ENCODE measurements around the gene KIF12.

Gene KIF12

GRCh38 chr9:114098021-114098935 is 814 bp downstream of the KIF12 start:
- no peak for DNase-seq (ENCODE audit: insufficient read length)
- FAIRE-seq = no peak

GRCh38 chr9:114097613-114098020 is 1.5 kb downstream of the KIF12 start:
- DNase-seq (ENCODE audit: insufficient read length) (no peak), FAIRE-seq (no peak)
- TF ChIP-seq TAF1 (IDR thresholded peaks at IDR 0.05; ENCODE audit: borderline replicate concordance, low read depth, low read length) (no peak), POLR2AphosphoS5 (IDR thresholded peaks at IDR 0.05; ENCODE audit: low read depth, low read length) (no peak), POLR2A (IDR thresholded peaks at IDR 0.05; ENCODE audit: low read depth, low read length) (no peak)

More at GRCh38 chr9:114098021-114098935, 814 bp downstream of the KIF12 start:
- TF ChIP-seq TAF1 (IDR thresholded peaks at IDR 0.05; ENCODE audit: borderline replicate concordance, low read depth, low read length) (no peak), POLR2AphosphoS5 (IDR thresholded peaks at IDR 0.05; ENCODE audit: low read depth, low read length) (no peak)

DNA sequence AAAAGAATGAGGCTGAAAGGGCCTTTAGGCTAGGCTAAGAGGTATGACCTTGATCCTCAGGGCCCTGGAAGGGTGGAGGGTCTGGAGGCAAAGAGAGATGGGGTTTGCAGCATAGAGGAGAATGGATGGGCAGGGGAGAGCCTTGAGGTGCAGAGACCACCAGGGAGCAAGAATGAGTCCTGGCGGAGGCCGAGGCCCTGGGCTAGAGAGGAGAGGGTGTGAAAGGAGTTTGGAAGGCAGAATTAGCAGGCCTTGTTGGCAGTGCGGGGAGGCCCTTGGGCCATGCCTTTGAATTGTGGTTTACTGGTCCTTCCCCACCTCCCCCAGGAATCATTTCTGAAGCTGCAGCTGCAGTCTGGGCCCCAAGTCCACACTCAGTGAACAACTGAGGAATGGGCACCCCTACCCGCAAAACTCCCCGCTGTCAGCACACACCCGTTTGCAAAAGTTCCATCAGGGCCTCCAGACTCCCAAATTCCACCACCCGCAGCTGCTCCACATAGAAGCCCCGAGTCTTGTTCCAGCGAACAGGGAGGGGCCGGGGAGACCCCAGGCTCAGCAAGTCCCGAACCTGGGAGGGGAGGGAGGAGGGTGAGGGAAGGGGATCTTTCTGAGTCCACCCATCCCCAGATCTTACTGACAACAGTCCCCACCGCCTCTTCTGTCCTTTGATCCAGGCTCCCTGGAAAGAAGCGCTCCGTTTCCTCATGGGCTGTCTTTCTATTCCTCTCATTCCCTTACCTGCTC is 2.1 kb downstream of the KIF12 start:
- no peak for TF ChIP-seq TAF1 (IDR thresholded peaks at IDR 0.05; ENCODE audit: borderline replicate concordance, low read depth, low read length)
- TF ChIP-seq POLR2AphosphoS5 (IDR thresholded peaks at IDR 0.05; ENCODE audit: low read depth, low read length) = no peak
- DNase-seq (ENCODE audit: insufficient read length) (no peak), FAIRE-seq (no peak)

- FAIRE-seq (no peak), DNase-seq (ENCODE audit: insufficient read length) (no peak)
- TF ChIP-seq POLR2A (IDR thresholded peaks at IDR 0.05; ENCODE audit: low read depth, low read length) (no peak), POLR2AphosphoS5 (IDR thresholded peaks at IDR 0.05; ENCODE audit: low read depth, low read length) (no peak), TAF1 (IDR thresholded peaks at IDR 0.05; ENCODE audit: borderline replicate concordance, low read depth, low read length) (no peak)
Measured at GRCh38 chr9:114096041-114096511, 3.0 kb downstream of the KIF12 start.

- FAIRE-seq = no peak
- no peak for DNase-seq (ENCODE audit: insufficient read length)
- TF ChIP-seq TAF1 (IDR thresholded peaks at IDR 0.05; ENCODE audit: borderline replicate concordance, low read depth, low read length) (no peak), POLR2A (IDR thresholded peaks at IDR 0.05; ENCODE audit: low read depth, low read length) (no peak)
Measured at GRCh38 chr9:114094971-114095370, 4.1 kb downstream of the KIF12 start.

GRCh38 chr9:114093761-114094505 is 5.2 kb downstream of the KIF12 start:
- DNase-seq (ENCODE audit: insufficient read length) = no peak
- FAIRE-seq = no peak

DNA sequence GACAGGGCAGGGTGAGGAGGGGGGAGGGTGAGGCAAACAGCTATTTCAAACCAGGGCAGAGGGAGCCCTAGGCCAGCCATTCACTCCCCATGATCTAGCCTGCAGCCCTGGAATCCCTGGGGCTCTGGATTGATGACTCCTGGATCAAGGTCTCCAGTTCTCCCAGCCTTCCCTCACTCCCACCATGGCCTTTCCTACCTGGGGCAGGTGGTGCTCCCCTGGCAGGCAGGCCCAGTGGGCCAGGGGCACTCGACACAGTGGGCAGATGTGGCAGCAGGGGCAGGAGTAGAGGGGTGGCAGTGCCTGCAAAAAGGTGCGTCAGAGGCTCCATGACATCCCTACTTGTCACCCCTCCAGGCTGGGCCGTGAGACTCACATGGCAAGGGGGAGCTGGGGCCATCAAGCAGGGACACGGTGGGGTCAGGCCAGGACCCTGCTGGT is 6.0 kb downstream of the KIF12 start:
- FAIRE-seq = no peak
- no peak for DNase-seq (ENCODE audit: insufficient read length)
- TF ChIP-seq POLR2A (IDR thresholded peaks at IDR 0.05; ENCODE audit: low read depth, low read length) (no peak), POLR2AphosphoS5 (IDR thresholded peaks at IDR 0.05; ENCODE audit: low read depth, low read length) (no peak), TAF1 (IDR thresholded peaks at IDR 0.05; ENCODE audit: borderline replicate concordance, low read depth, low read length) (no peak)

More at GRCh38 chr9:114093761-114094505, 5.2 kb downstream of the KIF12 start:
- no peak for TF ChIP-seq POLR2AphosphoS5 (IDR thresholded peaks at IDR 0.05; ENCODE audit: low read depth, low read length)

GRCh38 chr9:114092336-114092735 is 6.8 kb downstream of the KIF12 start:
- no peak for FAIRE-seq
- no peak for TF ChIP-seq POLR2A (IDR thresholded peaks at IDR 0.05; ENCODE audit: low read depth, low read length)
- TF ChIP-seq POLR2AphosphoS5 (IDR thresholded peaks at IDR 0.05; ENCODE audit: low read depth, low read length) = no peak
- TF ChIP-seq TAF1 (IDR thresholded peaks at IDR 0.05; ENCODE audit: borderline replicate concordance, low read depth, low read length) = no peak
- DNase-seq (ENCODE audit: insufficient read length) = no peak

GRCh38 chr9:114091711-114092110 is 7.4 kb downstream of the KIF12 start:
- FAIRE-seq = no peak
- DNase-seq (ENCODE audit: insufficient read length) = no peak
- no peak for TF ChIP-seq POLR2AphosphoS5 (IDR thresholded peaks at IDR 0.05; ENCODE audit: low read depth, low read length)
- no peak for TF ChIP-seq TAF1 (IDR thresholded peaks at IDR 0.05; ENCODE audit: borderline replicate concordance, low read depth, low read length)
- no peak for TF ChIP-seq POLR2A (IDR thresholded peaks at IDR 0.05; ENCODE audit: low read depth, low read length)

DNA sequence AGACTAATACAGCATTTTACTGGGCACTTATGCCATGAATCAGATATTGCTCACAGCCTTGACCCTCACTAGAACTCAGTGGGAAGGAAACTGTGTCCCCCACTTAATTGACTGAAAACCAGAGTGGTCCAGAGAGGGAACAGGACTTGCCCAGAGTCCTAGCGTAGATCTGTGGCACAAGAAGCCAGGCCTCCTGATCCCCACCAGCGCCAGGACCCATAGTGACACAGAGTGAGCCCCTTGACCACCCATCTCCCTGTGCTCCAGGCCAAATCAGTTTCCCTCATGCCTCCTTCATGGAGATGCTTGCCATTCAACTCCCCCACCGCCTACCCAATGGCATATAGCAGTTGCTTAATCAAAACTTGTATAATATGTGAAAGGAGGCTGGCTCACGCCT is 8.3 kb downstream of the KIF12 start:
- FAIRE-seq (no peak), DNase-seq (ENCODE audit: insufficient read length) (no peak)
- TF ChIP-seq TAF1 (IDR thresholded peaks at IDR 0.05; ENCODE audit: borderline replicate concordance, low read depth, low read length) = no peak
- TF ChIP-seq POLR2AphosphoS5 (IDR thresholded peaks at IDR 0.05; ENCODE audit: low read depth, low read length) = no peak
- TF ChIP-seq POLR2A (IDR thresholded peaks at IDR 0.05; ENCODE audit: low read depth, low read length) = no peak

GRCh38 chr9:114089206-114089840 is 9.8 kb downstream of the KIF12 start:
- TF ChIP-seq POLR2AphosphoS5 (IDR thresholded peaks at IDR 0.05; ENCODE audit: low read depth, low read length) (no peak), POLR2A (IDR thresholded peaks at IDR 0.05; ENCODE audit: low read depth, low read length) (no peak), TAF1 (IDR thresholded peaks at IDR 0.05; ENCODE audit: borderline replicate concordance, low read depth, low read length) (no peak)
- DNase-seq (ENCODE audit: insufficient read length) (no peak), FAIRE-seq (no peak)

Data from GM12892 (cell line).